ENCODE results near the gene EXOC1. TPM values are rescaled to one million over a fixed set of nuclear protein-coding genes. Genes with fewer than 3 reads are reported as not detected.
"Not testable (repeated sequence)": the region's sequence is repeated elsewhere in the genome, so short reads cannot be mapped to it uniquely, and the experiment has no call there.

Gene EXOC1
- total RNA-seq, 2 donors from 2014 or later: 19.8 to 20.6 TPM

- Mint-ChIP-seq H3K27ac (no peak overlapping the region), H3K27me3 (peaks cover 16% of the 10 kb centered on the region), H3K36me3 (ENCODE audit: low read depth) (peaks cover 9% of the 10 kb centered on the region), H3K4me3 (no peak overlapping the region), H3K4me1 (no peaks in the 10 kb centered on the region)
- H3K9me3 ChIP-seq (ENCODE audit: control insufficient read depth, low read length, poor library complexity, severe bottlenecking): peaks cover 4% of the 10 kb centered on the region
- DNase-seq: no peak
- ATAC-seq: no peak
Observed at GRCh38 chr4:55837903-55838302, 15.5 kb upstream of the EXOC1 start.

GRCh38 chr4:55838356-55838755, 15.1 kb upstream of the EXOC1 start:
- DNase-seq (no peak), ATAC-seq (no peak)
- H3K36me3 Mint-ChIP-seq (ENCODE audit: low read depth): peaks cover 9% of the 10 kb centered on the region
- no peak overlapping the region for H3K27ac Mint-ChIP-seq
- H3K9me3 ChIP-seq (ENCODE audit: control insufficient read depth, low read length, poor library complexity, severe bottlenecking): peaks cover 4% of the 10 kb centered on the region
- peaks cover 16% of the 10 kb centered on the region for H3K27me3 Mint-ChIP-seq
- no peaks in the 10 kb centered on the region for H3K4me1 Mint-ChIP-seq
- no peak overlapping the region for H3K4me3 Mint-ChIP-seq

DNA sequence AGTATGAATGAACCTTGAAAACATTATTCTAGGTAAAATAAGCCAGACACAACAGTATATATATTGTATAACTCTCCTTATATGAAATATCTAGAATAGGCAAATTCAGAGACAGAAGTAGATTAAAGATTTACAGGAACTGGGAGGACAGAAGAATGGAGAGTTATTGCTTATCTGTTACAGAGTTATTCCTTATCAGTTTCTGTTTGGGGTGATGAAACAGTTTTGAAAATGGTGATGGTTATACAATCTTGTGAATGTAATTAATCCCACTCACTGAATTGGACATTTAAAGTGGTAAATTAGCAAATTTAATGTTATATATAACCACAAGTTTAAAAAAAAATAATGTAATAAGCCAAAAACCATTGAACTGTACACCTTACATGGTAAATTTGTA, 14.5 kb upstream of the EXOC1 start:
- Mint-ChIP-seq H3K27ac (no peak overlapping the region), H3K4me1 (no peaks in the 10 kb centered on the region), H3K36me3 (ENCODE audit: low read depth) (peaks cover 6% of the 10 kb centered on the region), H3K4me3 (no peak overlapping the region), H3K27me3 (peaks cover 10% of the 10 kb centered on the region)
- ATAC-seq (no peak), DNase-seq (no peak)
- H3K9me3 ChIP-seq (ENCODE audit: control insufficient read depth, low read length, poor library complexity, severe bottlenecking): peaks cover 4% of the 10 kb centered on the region

GRCh38 chr4:55840956-55841355, 12.5 kb upstream of the EXOC1 start:
- Mint-ChIP-seq H3K27ac (no peak overlapping the region), H3K27me3 (peaks cover 4% of the 10 kb centered on the region), H3K4me1 (no peaks in the 10 kb centered on the region), H3K36me3 (ENCODE audit: low read depth) (peaks cover 6% of the 10 kb centered on the region), H3K4me3 (no peak overlapping the region)
- ATAC-seq: no peak
- H3K9me3 ChIP-seq (ENCODE audit: control insufficient read depth, low read length, poor library complexity, severe bottlenecking): peaks cover 4% of the 10 kb centered on the region
- DNase-seq: no peak

DNA sequence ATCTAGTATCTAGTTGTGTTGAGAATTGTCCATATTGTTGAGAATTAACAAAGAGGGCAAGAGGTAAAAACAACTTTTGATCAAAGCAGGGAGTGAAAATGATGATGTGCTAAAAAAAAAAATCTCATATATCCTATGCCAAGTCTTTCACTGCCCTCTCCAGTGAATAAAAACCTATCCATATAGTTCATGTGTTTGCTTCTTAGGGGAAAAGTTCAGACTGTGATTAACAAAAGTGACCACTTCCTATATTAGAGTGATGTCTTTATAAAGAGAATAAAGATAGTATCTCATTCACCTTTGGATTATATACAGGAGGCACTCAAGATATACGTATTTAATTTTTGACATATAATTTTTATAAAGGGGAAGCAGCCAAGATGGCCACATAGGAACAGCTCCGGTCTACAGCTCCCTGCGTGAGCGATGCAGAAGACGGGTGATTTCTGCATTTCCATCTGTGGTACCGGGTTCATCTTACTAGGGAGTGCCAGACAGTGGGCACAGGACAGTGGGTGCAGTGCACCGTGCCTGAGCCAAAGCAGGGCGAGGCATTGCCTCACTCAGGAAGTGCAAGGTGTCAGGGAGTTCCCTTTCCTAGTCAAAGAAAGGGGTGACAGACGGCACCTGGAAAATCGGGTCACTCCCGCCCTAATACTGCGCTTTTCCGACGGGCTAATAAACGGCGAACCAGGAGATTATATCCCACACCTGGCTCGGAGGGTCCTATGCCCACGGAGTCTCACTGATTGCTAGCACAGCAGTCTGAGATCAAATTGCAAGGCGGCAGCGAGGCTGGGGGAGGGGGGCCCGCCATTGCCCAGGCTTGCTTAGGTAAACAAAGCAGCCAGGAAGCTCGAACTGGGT, 11.8 kb upstream of the EXOC1 start:
- not testable (repeated sequence) for DNase-seq; H3K4me3 Mint-ChIP-seq; H3K27me3 Mint-ChIP-seq; H3K27ac Mint-ChIP-seq; ATAC-seq; H3K4me1 Mint-ChIP-seq; H3K36me3 Mint-ChIP-seq (ENCODE audit: low read depth); H3K9me3 ChIP-seq (ENCODE audit: control insufficient read depth, low read length, poor library complexity, severe bottlenecking)

- ATAC-seq; H3K36me3 Mint-ChIP-seq (ENCODE audit: low read depth); H3K4me3 Mint-ChIP-seq; H3K27ac Mint-ChIP-seq; H3K4me1 Mint-ChIP-seq; H3K9me3 ChIP-seq (ENCODE audit: control insufficient read depth, low read length, poor library complexity, severe bottlenecking); DNase-seq; H3K27me3 Mint-ChIP-seq: not testable (repeated sequence)
Observed at GRCh38 chr4:55842312-55842711, 11.1 kb upstream of the EXOC1 start.

- no peaks in the 10 kb centered on the region for H3K27me3 Mint-ChIP-seq
- H3K4me3 Mint-ChIP-seq: peak overlapping the region; percentile 41
- no peaks in the 10 kb centered on the region for H3K36me3 Mint-ChIP-seq (ENCODE audit: low read depth)
- H3K27ac Mint-ChIP-seq: no peak overlapping the region
- H3K9me3 ChIP-seq (ENCODE audit: control insufficient read depth, low read length, poor library complexity, severe bottlenecking): no peaks in the 10 kb centered on the region
- ATAC-seq (no peak), DNase-seq (no peak)
- peaks cover 21% of the 10 kb centered on the region for H3K4me1 Mint-ChIP-seq
Observed at GRCh38 chr4:55849724-55850123, 3.7 kb upstream of the EXOC1 start.

GRCh38 chr4:55851885-55852284, 1.6 kb upstream of the EXOC1 start:
- Mint-ChIP-seq H3K4me3 (peak overlapping the region; percentile 73), H3K27ac (no peak overlapping the region), H3K36me3 (ENCODE audit: low read depth) (no peaks in the 10 kb centered on the region), H3K27me3 (no peaks in the 10 kb centered on the region), H3K4me1 (peaks cover 23% of the 10 kb centered on the region)
- no peaks in the 10 kb centered on the region for H3K9me3 ChIP-seq (ENCODE audit: control insufficient read depth, low read length, poor library complexity, severe bottlenecking)
- DNase-seq (no peak), ATAC-seq (no peak)

DNA sequence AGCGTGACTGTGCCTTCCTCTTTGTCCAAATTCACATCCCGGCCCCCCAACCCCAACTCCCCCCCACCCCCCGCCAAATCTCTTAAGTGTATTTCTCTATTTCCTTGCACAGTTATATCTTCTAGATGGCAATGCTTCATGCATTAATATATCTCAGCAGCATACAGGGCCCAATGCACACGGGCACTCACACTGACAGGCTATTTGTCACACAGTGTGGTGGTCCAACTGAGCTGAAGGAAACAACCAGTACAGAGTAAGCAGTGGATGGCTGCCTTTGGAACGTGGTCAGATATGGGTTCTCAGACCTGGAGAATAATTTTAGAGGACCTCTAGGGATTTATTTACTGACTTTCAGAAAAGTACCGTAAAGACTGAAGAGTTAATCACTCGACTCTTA, 681 bp downstream of the EXOC1 start:
- DNase-seq (no peak), ATAC-seq (no peak)
- no peaks in the 10 kb centered on the region for H3K9me3 ChIP-seq (ENCODE audit: control insufficient read depth, low read length, poor library complexity, severe bottlenecking)
- Mint-ChIP-seq H3K27me3 (no peaks in the 10 kb centered on the region), H3K36me3 (ENCODE audit: low read depth) (no peaks in the 10 kb centered on the region), H3K4me3 (no peak overlapping the region), H3K4me1 (peaks cover 27% of the 10 kb centered on the region), H3K27ac (no peak overlapping the region)

DNA sequence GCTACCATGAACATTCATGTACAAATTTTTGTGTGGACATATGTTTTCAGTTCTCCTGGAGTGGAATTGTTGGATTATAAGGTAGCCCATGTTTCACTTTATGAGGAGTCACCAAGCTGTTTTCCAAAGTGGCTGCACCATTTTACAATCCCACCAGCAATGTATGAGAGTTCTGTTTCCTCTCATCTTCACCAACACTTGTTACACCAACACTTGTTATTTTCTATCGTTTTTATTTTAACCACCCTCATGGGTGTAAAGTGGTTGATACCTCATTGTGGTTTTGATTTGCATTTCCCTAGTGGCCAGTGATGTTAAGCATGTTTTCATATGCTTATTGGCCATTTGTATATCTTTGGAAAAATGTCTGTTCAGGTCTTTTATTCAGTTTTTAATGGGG, 4.1 kb downstream of the EXOC1 start:
- no peak for ATAC-seq
- Mint-ChIP-seq H3K27ac (peak overlapping the region; percentile 53), H3K4me1 (peaks cover 19% of the 10 kb centered on the region), H3K36me3 (ENCODE audit: low read depth) (peaks cover 2% of the 10 kb centered on the region), H3K27me3 (no peaks in the 10 kb centered on the region), H3K4me3 (no peak overlapping the region)
- no peaks in the 10 kb centered on the region for H3K9me3 ChIP-seq (ENCODE audit: control insufficient read depth, low read length, poor library complexity, severe bottlenecking)
- DNase-seq: no peak

DNA sequence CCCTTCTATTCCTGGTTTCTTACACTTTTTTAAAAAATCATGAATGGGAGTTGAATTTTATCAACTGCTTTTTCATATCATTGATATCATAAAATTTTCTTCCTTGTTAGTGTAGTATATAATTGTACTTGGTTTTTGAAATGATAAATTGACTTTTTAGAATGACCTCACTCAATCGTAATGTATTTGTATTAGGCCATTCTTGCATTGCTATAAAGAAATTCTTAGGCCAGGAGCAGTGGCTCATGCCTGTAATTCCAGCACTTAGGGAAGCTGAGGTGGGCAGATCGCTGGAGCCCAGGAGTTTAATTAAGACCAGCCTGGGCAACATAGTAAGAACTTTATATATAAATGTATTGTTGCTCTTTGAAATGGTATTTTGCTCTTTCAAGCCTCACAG, 6.3 kb downstream of the EXOC1 start:
- Mint-ChIP-seq H3K27me3 (no peaks in the 10 kb centered on the region), H3K4me1 (peaks cover 13% of the 10 kb centered on the region), H3K27ac (no peak overlapping the region), H3K36me3 (ENCODE audit: low read depth) (peaks cover 2% of the 10 kb centered on the region), H3K4me3 (no peak overlapping the region)
- DNase-seq (no peak), ATAC-seq (no peak)
- no peaks in the 10 kb centered on the region for H3K9me3 ChIP-seq (ENCODE audit: control insufficient read depth, low read length, poor library complexity, severe bottlenecking)

GRCh38 chr4:55864577-55865223, 11.3 kb downstream of the EXOC1 start:
- H3K27me3 Mint-ChIP-seq: no peaks in the 10 kb centered on the region
- H3K36me3 Mint-ChIP-seq (ENCODE audit: low read depth): peaks cover 7% of the 10 kb centered on the region
- H3K27ac Mint-ChIP-seq: peak overlapping the region; percentile 92
- DNase-seq (no peak), ATAC-seq (no peak)
- H3K9me3 ChIP-seq (ENCODE audit: control insufficient read depth, low read length, poor library complexity, severe bottlenecking): no peaks in the 10 kb centered on the region
- H3K4me1 Mint-ChIP-seq: peaks cover 24% of the 10 kb centered on the region
- no peak overlapping the region for H3K4me3 Mint-ChIP-seq

- H3K27me3 Mint-ChIP-seq: no peaks in the 10 kb centered on the region
- no peak for ATAC-seq
- no peaks in the 10 kb centered on the region for H3K9me3 ChIP-seq (ENCODE audit: control insufficient read depth, low read length, poor library complexity, severe bottlenecking)
Observed at GRCh38 chr4:55865228-55865806, 11.9 kb downstream of the EXOC1 start.

More at GRCh38 chr4:55865228-55865806, 11.9 kb downstream of the EXOC1 start:
- peaks cover 7% of the 10 kb centered on the region for H3K36me3 Mint-ChIP-seq (ENCODE audit: low read depth)
- peak overlapping the region; percentile 92 for H3K27ac Mint-ChIP-seq
- no peak for DNase-seq
- H3K4me3 Mint-ChIP-seq: no peak overlapping the region
- peaks cover 24% of the 10 kb centered on the region for H3K4me1 Mint-ChIP-seq

Measured in T-helper 17 cell (primary cell).